GM12801 (cell line): ENCODE results near the gene SHANK1.

Experiments used
- TF ChIP-seq, protein P1 (sequence below): IDR thresholded peaks from one replicate; pipeline ENCODE4 v1.5.1; 2011; ENCODE audit warnings: control low read depth; ENCODE audit not compliant: insufficient read length; ENCODE audit errors: extremely low read depth

Gene SHANK1

DNA sequence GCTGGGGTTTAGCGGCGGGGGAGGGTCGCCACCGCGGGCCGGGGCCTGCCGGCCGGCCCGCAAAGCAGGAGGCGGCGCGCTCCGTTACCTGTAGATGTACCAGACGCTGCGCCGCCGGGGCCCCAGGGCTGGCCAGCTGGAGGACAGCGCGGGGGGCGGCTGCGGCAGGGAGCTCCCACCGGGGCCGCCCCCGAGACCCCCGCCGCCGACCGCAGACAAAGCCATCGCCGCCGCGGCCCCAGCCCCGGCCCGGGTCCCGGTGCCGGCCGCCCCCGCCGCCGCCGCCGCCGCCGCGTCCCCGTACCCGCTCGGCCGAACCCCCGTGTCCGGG, 24.8 kb downstream of the SHANK1 start:
- TF ChIP-seq, protein P1, sequence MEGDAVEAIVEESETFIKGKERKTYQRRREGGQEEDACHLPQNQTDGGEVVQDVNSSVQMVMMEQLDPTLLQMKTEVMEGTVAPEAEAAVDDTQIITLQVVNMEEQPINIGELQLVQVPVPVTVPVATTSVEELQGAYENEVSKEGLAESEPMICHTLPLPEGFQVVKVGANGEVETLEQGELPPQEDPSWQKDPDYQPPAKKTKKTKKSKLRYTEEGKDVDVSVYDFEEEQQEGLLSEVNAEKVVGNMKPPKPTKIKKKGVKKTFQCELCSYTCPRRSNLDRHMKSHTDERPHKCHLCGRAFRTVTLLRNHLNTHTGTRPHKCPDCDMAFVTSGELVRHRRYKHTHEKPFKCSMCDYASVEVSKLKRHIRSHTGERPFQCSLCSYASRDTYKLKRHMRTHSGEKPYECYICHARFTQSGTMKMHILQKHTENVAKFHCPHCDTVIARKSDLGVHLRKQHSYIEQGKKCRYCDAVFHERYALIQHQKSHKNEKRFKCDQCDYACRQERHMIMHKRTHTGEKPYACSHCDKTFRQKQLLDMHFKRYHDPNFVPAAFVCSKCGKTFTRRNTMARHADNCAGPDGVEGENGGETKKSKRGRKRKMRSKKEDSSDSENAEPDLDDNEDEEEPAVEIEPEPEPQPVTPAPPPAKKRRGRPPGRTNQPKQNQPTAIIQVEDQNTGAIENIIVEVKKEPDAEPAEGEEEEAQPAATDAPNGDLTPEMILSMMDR: no peak

DNA sequence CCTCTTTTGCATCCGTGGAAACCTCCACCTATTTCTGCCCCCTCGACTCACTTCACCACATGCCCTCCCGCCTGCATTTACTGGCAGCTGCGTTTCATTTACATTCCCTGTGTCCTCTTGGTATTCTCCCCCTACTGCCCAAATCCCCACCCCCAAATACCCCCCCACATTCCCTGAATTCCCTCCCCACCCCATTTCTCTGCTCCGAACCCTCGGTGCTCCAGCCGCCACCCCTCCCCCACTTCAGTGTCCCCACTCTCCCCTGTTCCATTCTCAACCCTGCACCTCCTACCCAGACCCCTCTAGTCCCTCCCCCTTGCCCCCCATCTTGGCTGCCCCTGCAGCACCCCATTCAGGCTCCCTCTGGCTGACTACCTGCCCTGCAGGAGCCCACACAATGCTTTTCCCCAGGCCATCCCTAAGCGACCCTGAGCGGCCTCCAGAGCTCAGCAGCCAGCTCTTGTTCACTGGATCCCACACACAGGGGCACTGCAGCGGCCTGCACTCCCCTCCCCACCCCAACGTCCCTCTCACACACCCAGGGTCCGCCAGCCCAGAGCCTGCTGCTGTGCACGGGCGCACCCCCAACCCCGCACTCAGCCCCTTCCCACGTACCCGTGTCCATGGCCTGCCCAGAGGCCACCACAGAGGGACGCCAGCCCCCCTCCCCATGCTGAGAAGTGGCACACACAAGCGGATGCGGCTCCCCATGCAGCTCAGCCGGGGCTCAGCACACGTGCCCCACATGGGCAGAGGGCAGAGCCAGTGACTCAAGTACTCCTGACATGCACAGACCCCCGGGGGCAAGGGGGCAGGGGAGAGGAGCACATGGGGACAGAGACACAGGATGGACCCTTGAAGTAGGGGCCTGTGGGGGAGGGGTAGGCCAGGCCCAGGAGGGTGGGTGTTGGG, 26.3 kb downstream of the SHANK1 start:
- TF ChIP-seq, protein P1: no peak

DNA sequence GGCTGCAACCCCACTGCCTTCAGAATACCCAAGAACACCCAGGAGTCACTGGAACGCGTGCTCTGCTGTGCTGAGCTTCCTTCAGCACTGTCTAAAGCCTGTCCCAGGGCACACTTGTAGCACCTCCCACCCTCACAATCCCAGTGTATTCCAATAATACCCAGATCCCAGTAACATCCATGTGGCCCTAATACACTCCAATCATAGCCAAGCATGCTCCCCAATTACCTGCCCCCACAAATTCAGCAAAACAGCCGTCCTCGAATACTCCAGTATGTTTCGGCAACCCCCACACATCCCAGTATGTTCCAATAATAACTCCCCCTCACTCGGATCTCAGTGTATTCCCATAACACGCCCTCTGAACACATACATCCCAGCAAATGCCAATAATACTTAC, 29.2 kb downstream of the SHANK1 start:
- TF ChIP-seq, protein P1: no peak

DNA sequence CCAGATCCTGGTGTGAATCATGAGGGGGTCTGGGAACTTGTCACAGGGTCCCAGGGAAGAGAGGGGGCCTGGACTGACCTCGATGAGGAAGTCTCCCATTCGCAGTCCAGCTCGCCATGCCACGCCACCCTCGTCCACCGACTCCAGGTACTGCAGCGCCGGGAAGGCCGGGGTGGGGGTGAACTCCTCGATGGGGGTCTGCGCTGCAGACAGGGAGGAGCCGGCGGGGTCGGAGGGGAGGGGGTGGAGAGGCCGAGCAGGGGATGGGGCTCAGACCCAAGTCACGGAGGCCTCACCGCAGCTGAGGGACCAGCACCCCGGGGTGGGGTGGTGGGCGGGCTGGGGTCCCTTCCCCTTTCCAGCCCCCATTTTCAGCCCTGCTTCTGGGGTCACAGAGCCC, 30.8 kb downstream of the SHANK1 start:
- TF ChIP-seq, protein P1: no peak

DNA sequence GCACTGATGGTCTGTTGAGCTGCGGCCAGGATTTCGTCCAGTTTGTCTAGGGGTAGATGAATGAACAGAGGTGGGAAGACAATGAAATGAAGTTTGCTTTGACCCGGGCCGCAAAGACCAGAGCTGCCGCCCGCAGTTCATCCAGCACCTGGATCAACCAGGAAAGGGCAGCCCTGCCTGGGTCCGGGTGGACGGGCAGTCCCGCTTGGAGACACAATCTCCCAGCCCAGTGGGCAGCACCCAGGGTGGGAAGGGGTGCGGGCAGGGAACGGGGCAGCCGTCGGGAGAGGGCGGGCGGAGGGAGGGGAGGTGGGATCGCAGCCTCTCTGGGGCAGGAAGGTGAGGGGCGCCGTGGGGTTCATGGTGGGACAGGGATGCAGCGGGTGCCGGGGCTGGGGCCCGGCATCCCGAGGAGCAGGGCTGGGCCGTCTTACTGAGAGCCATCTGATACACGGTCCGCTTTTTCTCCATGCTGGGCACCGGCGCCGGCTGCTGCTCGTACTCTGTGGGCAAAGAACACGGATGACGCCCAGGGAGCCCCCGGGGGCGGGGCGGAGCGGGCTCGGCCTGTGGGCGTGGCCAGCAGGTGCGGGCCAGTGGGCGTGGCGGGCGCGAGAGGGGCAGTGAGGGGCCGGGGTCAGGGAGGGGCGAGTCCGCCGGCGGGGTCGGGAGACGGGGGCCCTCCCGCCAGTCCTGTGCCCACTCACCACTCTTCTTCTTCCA, 33.1 kb downstream of the SHANK1 start:
- TF ChIP-seq, protein P1: no peak

DNA sequence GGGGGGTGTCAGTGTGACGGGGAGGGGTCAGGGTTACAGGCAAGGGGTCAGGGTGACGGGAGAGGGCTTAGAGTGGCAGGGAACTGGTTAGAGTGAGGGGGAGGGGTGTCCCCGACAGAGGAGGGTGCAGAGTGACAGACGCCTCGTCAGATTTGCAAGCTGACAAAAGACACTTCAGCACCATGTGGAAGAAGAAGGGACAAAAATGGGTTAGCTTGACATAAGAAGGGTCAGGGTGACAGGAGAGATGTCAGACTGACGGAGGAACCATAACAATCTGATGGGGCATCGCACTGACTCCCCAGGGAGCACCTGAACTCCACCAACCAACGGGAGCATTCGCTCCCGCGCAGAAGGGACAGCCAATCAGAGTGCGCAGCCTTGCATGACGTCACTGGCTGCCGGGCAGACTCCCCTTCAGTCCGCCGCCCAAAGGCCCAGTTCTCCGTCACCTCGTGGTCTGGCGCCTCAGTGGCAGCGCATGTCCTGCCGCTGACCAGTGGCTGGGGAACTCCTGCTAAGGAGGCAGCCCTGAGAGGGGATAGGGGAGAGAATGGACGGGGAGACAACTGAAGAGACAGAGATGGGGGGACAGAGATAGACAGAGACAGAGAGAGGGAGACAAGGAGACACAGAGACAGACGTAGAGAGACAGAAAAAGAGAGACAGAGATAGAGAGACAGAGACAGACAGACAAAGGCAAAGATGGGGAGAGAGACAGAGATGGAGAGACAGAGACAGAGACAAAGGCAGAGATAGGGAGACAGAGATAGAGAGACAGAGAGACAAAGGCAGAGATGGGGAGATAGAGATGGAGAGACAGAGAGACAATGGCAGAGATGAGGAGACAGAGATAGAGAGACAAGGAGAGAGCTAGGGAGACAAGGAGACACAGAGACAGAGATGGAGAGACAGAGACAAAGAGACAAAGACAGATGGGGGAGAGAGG, 40.2 kb downstream of the SHANK1 start:
- TF ChIP-seq, protein P1: no peak

DNA sequence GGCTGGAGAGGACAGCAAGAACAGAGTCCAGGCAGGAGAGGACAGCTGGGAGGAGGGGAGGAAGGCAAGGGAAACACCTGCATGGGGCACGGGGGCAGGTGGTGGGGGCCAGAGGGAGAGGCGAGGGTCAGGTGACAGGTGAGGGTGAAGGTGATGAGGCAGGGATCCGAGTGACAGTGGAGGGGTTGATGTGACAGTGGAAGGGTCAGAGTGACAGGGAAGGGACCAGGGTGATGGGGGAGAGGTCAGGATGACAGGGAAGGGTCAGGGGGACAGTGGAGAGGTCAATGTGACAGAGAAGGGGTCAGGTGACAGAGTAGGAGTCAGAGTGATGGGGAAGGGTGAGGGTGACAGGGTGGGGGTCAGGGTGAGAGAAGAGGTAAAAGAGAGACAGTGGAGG, 41.3 kb downstream of the SHANK1 start:
- TF ChIP-seq, protein P1: no peak
